Measurements from ENCODE around the gene CPEB3. TPM values are rescaled to one million over a fixed set of nuclear protein-coding genes. Genes with fewer than 3 reads are reported as not detected.

The CPEB3 gene
- total RNA-seq, 2 experiments from 2014 or later, result 1.2 to 1.3 TPM

GRCh38 chr10:92241501-92241900 is 49.4 kb downstream of the CPEB3 start:
- Histone ChIP-seq H3K4me3 (ENCODE audit: low read length) (peak overlapping the region; percentile 86), H3K36me3 (ENCODE audit: insufficient read depth, low read length) (no peaks in the 10 kb centered on the region), H3K27me3 (ENCODE audit: control insufficient read depth in 1 of 2, insufficient read depth in 2 of 2, low read length in 2 of 2) (no peaks in the 10 kb centered on the region), H3K27ac (ENCODE audit: low read depth in 1 of 2, low read length in 2 of 2) (no peak overlapping the region), H3K9me3 (ENCODE audit: control insufficient read depth in 1 of 2, insufficient read depth in 1 of 2, low read length in 2 of 2) (no peaks in the 10 kb centered on the region), H3K4me1 (ENCODE audit: insufficient read depth, low read length) (peaks cover 16% of the 10 kb centered on the region)
- no peaks in the 10 kb centered on the region for H3K9me3 Mint-ChIP-seq
- ChIA-PET CTCF (no interaction called here), POLR2A (interaction anchor here (1.5 to 4.7 kb wide), 2 partner anchors 30 to 50 kb away, joined by 3 to 28 read pairs; partner anchors contain the start of genes CPEB3 and MARCHF5)
- peak overlapping the region; percentile 58 for H3K27ac Mint-ChIP-seq
- ATAC-seq (ENCODE audit: poor library complexity) (no peak), DNase-seq (no peak)
- H3K4me1 Mint-ChIP-seq (ENCODE audit: low read depth), result peaks cover 44% of the 10 kb centered on the region
- no peak for TF ChIP-seq CTCF (IDR thresholded peaks at IDR 0.05)
- peaks cover 9% of the 10 kb centered on the region for H3K36me3 Mint-ChIP-seq (ENCODE audit: low read depth)
- H3K27me3 Mint-ChIP-seq, result no peaks in the 10 kb centered on the region
- peak overlapping the region; percentile 92 for H3K4me3 Mint-ChIP-seq
- intact Hi-C loops (cut with DNase I, micrococcal nuclease), result loop anchor here in 1 of 2 experiments (5.0 kb wide), 1 partner anchor 51 kb away; the partner anchor contains the start of genes CPEB3 and MARCHF5

- Histone ChIP-seq H3K4me1 (ENCODE audit: insufficient read depth, low read length) (peaks cover 16% of the 10 kb centered on the region), H3K4me3 (ENCODE audit: low read length) (peak overlapping the region; percentile 86), H3K9me3 (ENCODE audit: control insufficient read depth in 1 of 2, insufficient read depth in 1 of 2, low read length in 2 of 2) (no peaks in the 10 kb centered on the region), H3K27me3 (ENCODE audit: control insufficient read depth in 1 of 2, insufficient read depth in 2 of 2, low read length in 2 of 2) (no peaks in the 10 kb centered on the region), H3K27ac (ENCODE audit: low read depth in 1 of 2, low read length in 2 of 2) (no peak overlapping the region), H3K36me3 (ENCODE audit: insufficient read depth, low read length) (no peaks in the 10 kb centered on the region)
- peak in 2 of 14 experiments; percentile 37 to 38 for DNase-seq
- H3K27ac Mint-ChIP-seq, result peak overlapping the region; percentile 58
- H3K36me3 Mint-ChIP-seq (ENCODE audit: low read depth), result peaks cover 9% of the 10 kb centered on the region
- no peaks in the 10 kb centered on the region for H3K27me3 Mint-ChIP-seq
- intact Hi-C loops (cut with DNase I, micrococcal nuclease), result loop anchor here in 1 of 2 experiments (5.0 kb wide), 1 partner anchor 51 kb away; the partner anchor contains the start of genes CPEB3 and MARCHF5
- POLR2A ChIA-PET, result interaction anchor here (0.9 to 4.7 kb wide), 3 partner anchors 30 to 442 kb away, joined by 3 to 28 read pairs (median 6); partner anchors contain the start of genes CPEB3, MARCHF5 and TNKS2
- H3K4me3 Mint-ChIP-seq, result peak overlapping the region; percentile 92
- no peaks in the 10 kb centered on the region for H3K9me3 Mint-ChIP-seq
- H3K4me1 Mint-ChIP-seq (ENCODE audit: low read depth), result peaks cover 44% of the 10 kb centered on the region
- peak; percentile 24 for ATAC-seq (ENCODE audit: poor library complexity)
- CTCF ChIA-PET, result interaction anchor here (1.0 kb wide), 1 partner anchor 18 kb away, joined by 5 read pairs; no protein-coding TSS in a partner anchor
- no peak for TF ChIP-seq CTCF (IDR thresholded peaks at IDR 0.05)
Observed at GRCh38 chr10:92241158-92241500, 49.7 kb downstream of the CPEB3 start.

- CTCF ChIA-PET, result interaction anchor here (1.0 kb wide), 1 partner anchor 18 kb away, joined by 5 read pairs; no protein-coding TSS in a partner anchor
- H3K27me3 Mint-ChIP-seq, result no peaks in the 10 kb centered on the region
- POLR2A ChIA-PET, result interaction anchor here (0.9 to 4.7 kb wide), 3 partner anchors 29 to 442 kb away, joined by 3 to 28 read pairs (median 6); partner anchors contain the start of genes CPEB3, MARCHF5 and TNKS2
- H3K9me3 Mint-ChIP-seq, result no peaks in the 10 kb centered on the region
- H3K4me1 ChIP-seq (ENCODE audit: insufficient read depth, low read length), result peaks cover 16% of the 10 kb centered on the region
- H3K9me3 ChIP-seq (ENCODE audit: control insufficient read depth in 1 of 2, insufficient read depth in 1 of 2, low read length in 2 of 2), result no peaks in the 10 kb centered on the region
- H3K4me3 Mint-ChIP-seq, result peak overlapping the region; percentile 92
- TF ChIP-seq CTCF (IDR thresholded peaks at IDR 0.05), result no peak
- H3K27me3 ChIP-seq (ENCODE audit: control insufficient read depth in 1 of 2, insufficient read depth in 2 of 2, low read length in 2 of 2), result no peaks in the 10 kb centered on the region
- ATAC-seq (ENCODE audit: poor library complexity) (peak; percentile 42), DNase-seq (peak in 8 of 14 experiments; percentile 3 to 73 (median 34))
- peak overlapping the region in 1 of 2 donors; percentile 1 for H3K27ac ChIP-seq (ENCODE audit: low read depth in 1 of 2, low read length in 2 of 2)
- peak overlapping the region; percentile 86 for H3K4me3 ChIP-seq (ENCODE audit: low read length)
- H3K27ac Mint-ChIP-seq, result peak overlapping the region; percentile 58
- intact Hi-C loops (cut with DNase I, micrococcal nuclease), result loop anchor here in 1 of 2 experiments (5.0 kb wide), 1 partner anchor 52 kb away; the partner anchor contains the start of genes CPEB3 and MARCHF5
- peaks cover 44% of the 10 kb centered on the region for H3K4me1 Mint-ChIP-seq (ENCODE audit: low read depth)
- peaks cover 9% of the 10 kb centered on the region for H3K36me3 Mint-ChIP-seq (ENCODE audit: low read depth)
- H3K36me3 ChIP-seq (ENCODE audit: insufficient read depth, low read length), result no peaks in the 10 kb centered on the region
Observed at GRCh38 chr10:92240289-92241157, 50.4 kb downstream of the CPEB3 start.
